HG03097 (cell line): ENCODE results near the gene KCMF1.

ENCODE experiments used
- ATAC-seq: cut with Tn5 transposase; IDR thresholded peaks from one replicate; pipeline ENCODE4 v1.9.1; 2021; ENCODE audit not compliant: unreplicated experiment, low FRiP score

Gene KCMF1

GRCh38 chr2:85018049-85018447 lies 47.1 kb downstream of the KCMF1 start:
- no peak for ATAC-seq

- ATAC-seq, result no peak
Observed at GRCh38 chr2:85019121-85019520, 48.2 kb downstream of the KCMF1 start.

GRCh38 chr2:85022232-85022631 lies 51.3 kb downstream of the KCMF1 start:
- no peak for ATAC-seq

GRCh38 chr2:85024372-85025047 lies 53.5 kb downstream of the KCMF1 start:
- no peak for ATAC-seq

GRCh38 chr2:85032621-85033020 lies 61.7 kb downstream of the KCMF1 start:
- no peak for ATAC-seq

GRCh38 chr2:85033388-85033787 lies 62.4 kb downstream of the KCMF1 start:
- ATAC-seq, result no peak

- no peak for ATAC-seq
Observed at GRCh38 chr2:85034158-85034557, 63.2 kb downstream of the KCMF1 start.

- ATAC-seq, result no peak
Observed at GRCh38 chr2:85037622-85038021, 66.7 kb downstream of the KCMF1 start.

GRCh38 chr2:85042330-85042729 lies 71.4 kb downstream of the KCMF1 start:
- no peak for ATAC-seq

GRCh38 chr2:85048534-85048933 lies 77.6 kb downstream of the KCMF1 start:
- ATAC-seq, result no peak

- ATAC-seq, result no peak
Observed at GRCh38 chr2:85049236-85049635, 78.3 kb downstream of the KCMF1 start.

GRCh38 chr2:85053802-85054201 lies 82.8 kb downstream of the KCMF1 start:
- ATAC-seq, result no peak

GRCh38 chr2:85057226-85057962 lies 86.4 kb downstream of the KCMF1 start:
- no peak for ATAC-seq

GRCh38 chr2:85061896-85062295 lies 90.9 kb downstream of the KCMF1 start:
- no peak for ATAC-seq

- ATAC-seq, result no peak
Observed at GRCh38 chr2:85062565-85062964, 91.6 kb downstream of the KCMF1 start.

GRCh38 chr2:85063981-85064599 lies 93.1 kb downstream of the KCMF1 start:
- ATAC-seq, result no peak

- no peak for ATAC-seq
Observed at GRCh38 chr2:85064927-85065577, 94.1 kb downstream of the KCMF1 start.

GRCh38 chr2:85066006-85066740 lies 95.2 kb downstream of the KCMF1 start:
- ATAC-seq, result no peak

GRCh38 chr2:85066874-85067351 lies 96.0 kb downstream of the KCMF1 start:
- ATAC-seq, result no peak

- ATAC-seq, result no peak
Observed at GRCh38 chr2:85071096-85071495, 100.1 kb downstream of the KCMF1 start.
